Mesenchymal stem cell (in vitro differentiated cells and primary cell): Measurements from ENCODE around the gene FAM219A.

Experiments
- DNase-seq: peaks from one replicate; pipeline ENCODE4 v3.0.0-alpha.2; 2013
- H2AFZ ChIP-seq: one replicate; pipeline ENCODE4 v1.6.1; 2013; ENCODE audit warnings: low read depth, mild to moderate bottlenecking, control low read depth, inconsistent platforms, low read length, moderate library complexity
- H2AK5ac ChIP-seq: 2 replicates; pipeline ENCODE4 v1.6.1; 2013; ENCODE audit warnings: low read length, moderate library complexity, mild to moderate bottlenecking, inconsistent platforms; ENCODE audit not compliant: severe bottlenecking
- H2BK120ac ChIP-seq: one replicate; pipeline ENCODE4 v1.6.1; 2013; ENCODE audit warnings: low read depth, mild to moderate bottlenecking, inconsistent platforms, low read length, moderate library complexity
- H2BK12ac ChIP-seq, 2 experiments: one replicate each; pipeline ENCODE4 v1.6.1; 2013; ENCODE audit warnings: inconsistent platforms in 2 of 2, low read length in 2 of 2, mild to moderate bottlenecking in 2 of 2, moderate library complexity in 2 of 2, control low read depth in 1 of 2
- H2BK15ac ChIP-seq: one replicate; pipeline ENCODE4 v1.6.1; 2013; ENCODE audit warnings: mild to moderate bottlenecking, low read depth, inconsistent platforms; ENCODE audit not compliant: poor library complexity, severe bottlenecking
- H2BK5ac ChIP-seq: 2 replicates; pipeline ENCODE4 v1.6.1; 2013; ENCODE audit warnings: low read depth, mild to moderate bottlenecking, low read length, control low read depth, inconsistent platforms; ENCODE audit not compliant: poor library complexity, severe bottlenecking
- H3K14ac ChIP-seq, 2 experiments: one replicate each; pipeline ENCODE4 v1.6.1; 2013; ENCODE audit warnings: inconsistent platforms in 2 of 2, low read length in 2 of 2, control low read depth in 1 of 2, mild to moderate bottlenecking in 1 of 2, moderate library complexity in 1 of 2
- H3K18ac ChIP-seq, 2 experiments: one replicate each; pipeline ENCODE4 v1.6.1; 2013; ENCODE audit warnings: inconsistent platforms in 2 of 2, low read length in 2 of 2, control low read depth in 1 of 2, low read depth in 1 of 2, mild to moderate bottlenecking in 1 of 2
- H3K23ac ChIP-seq, 2 experiments: one replicate each; pipeline ENCODE4 v1.6.1; 2013; ENCODE audit warnings: inconsistent platforms in 2 of 2, low read length in 2 of 2, mild to moderate bottlenecking in 2 of 2, moderate library complexity in 2 of 2, control low read depth in 1 of 2
- H3K27ac ChIP-seq: 2 replicates; pipeline ENCODE4 v1.5.1; 2013; ENCODE audit warnings: mild to moderate bottlenecking, moderate library complexity, low read length, control low read depth, inconsistent platforms; ENCODE audit not compliant: poor library complexity, severe bottlenecking
- H3K27me3 ChIP-seq, 2 experiments: 2 replicates each; pipeline versions ENCODE4 v1.6.1 to v1.7.0; 2013; ENCODE audit warnings: low read length in 2 of 2, mild to moderate bottlenecking in 2 of 2, moderate library complexity in 2 of 2, control low read depth in 1 of 2, inconsistent platforms in 1 of 2; ENCODE audit not compliant: control insufficient read depth in 1 of 2, insufficient read depth in 1 of 2
- H3K36me3 ChIP-seq, 2 experiments: 2 replicates each; pipeline versions ENCODE4 v1.6.1 to v1.7.0; 2013; ENCODE audit warnings: low read length in 2 of 2, control low read depth in 1 of 2, inconsistent platforms in 1 of 2, low read depth in 1 of 2, mild to moderate bottlenecking in 1 of 2; ENCODE audit not compliant: insufficient read depth in 2 of 2, control insufficient read depth in 1 of 2
- H3K4ac ChIP-seq, 2 experiments: one replicate each; pipeline ENCODE4 v1.6.1; 2013; ENCODE audit warnings: inconsistent platforms in 2 of 2, low read length in 2 of 2, mild to moderate bottlenecking in 2 of 2, moderate library complexity in 2 of 2, control low read depth in 1 of 2, low read depth in 1 of 2
- H3K4me1 ChIP-seq: 2 replicates; pipeline ENCODE4 v1.6.1; 2013; ENCODE audit warnings: low read depth, low read length, control low read depth; ENCODE audit not compliant: control insufficient read depth, insufficient read depth
- H3K4me2 ChIP-seq: 2 replicates; pipeline ENCODE4 v1.6.1; 2013; ENCODE audit warnings: low read length, mild to moderate bottlenecking, inconsistent platforms; ENCODE audit not compliant: poor library complexity, severe bottlenecking
- H3K4me3 ChIP-seq, 2 experiments: 2 replicates each; pipeline versions ENCODE4 v1.5.1 to v1.7.0; 2013; ENCODE audit warnings: low read length in 2 of 2, mild to moderate bottlenecking in 2 of 2, control low read depth in 1 of 2, low read depth in 1 of 2; ENCODE audit not compliant: insufficient read depth in 1 of 2
- H3K79me1 ChIP-seq: replicated peaks from 2 replicates; pipeline ENCODE4 v1.6.1; 2013; ENCODE audit warnings: mild to moderate bottlenecking, control low read depth, low read length, inconsistent platforms; ENCODE audit not compliant: poor library complexity, severe bottlenecking
- H3K9ac ChIP-seq: 2 replicates; pipeline ENCODE4 v1.7.0; 2013; ENCODE audit warnings: mild to moderate bottlenecking, low read length, moderate library complexity
- H3K9me3 ChIP-seq: 2 replicates; pipeline ENCODE4 v1.7.0; 2013; ENCODE audit warnings: mild to moderate bottlenecking, low read length; ENCODE audit not compliant: control insufficient read depth
- H4K8ac ChIP-seq: one replicate; pipeline ENCODE4 v1.6.1; 2013; ENCODE audit warnings: inconsistent platforms, mild to moderate bottlenecking, low read length, moderate library complexity
- H4K91ac ChIP-seq: one replicate; pipeline ENCODE4 v1.6.1; 2013; ENCODE audit warnings: mild to moderate bottlenecking, low read length, inconsistent platforms
- WGBS: methylation state at CpG from one replicate; pipeline ENCODE4 v1.1.7; 2013; ENCODE audit warnings: mixed read lengths; 5-methylcytosine and 5-hydroxymethylcytosine counted together

The FAM219A gene

GRCh38 chr9:34491596-34491995 lies 33.2 kb upstream of the FAM219A start:
- Histone ChIP-seq H2AFZ (no peak overlapping the region), H4K8ac (no peak overlapping the region), H2AK5ac (no peak overlapping the region), H4K91ac (peak overlapping the region; percentile 34), H3K4ac (no peak overlapping the region), H2BK5ac (no peak overlapping the region), H3K79me1 (no peaks in the 10 kb centered on the region), H2BK15ac (no peak overlapping the region), H3K14ac (no peak overlapping the region), H3K9me3 (no peaks in the 10 kb centered on the region), H3K27ac (no peak overlapping the region), H2BK12ac (no peak overlapping the region), H2BK120ac (no peak overlapping the region), H3K4me3 (no peak overlapping the region), H3K23ac (no peak overlapping the region), H3K4me1 (no peaks in the 10 kb centered on the region), H3K9ac (no peak overlapping the region), H3K27me3 (peaks cover 59 to 62% of the 10 kb centered on the region in 2 experiments), H3K4me2 (no peak overlapping the region), H3K18ac (no peak overlapping the region), H3K36me3 (no peaks in the 10 kb centered on the region)
- WGBS = 36% methylated on average over 2 of the region's 2 CpGs
- no peak for DNase-seq

DNA sequence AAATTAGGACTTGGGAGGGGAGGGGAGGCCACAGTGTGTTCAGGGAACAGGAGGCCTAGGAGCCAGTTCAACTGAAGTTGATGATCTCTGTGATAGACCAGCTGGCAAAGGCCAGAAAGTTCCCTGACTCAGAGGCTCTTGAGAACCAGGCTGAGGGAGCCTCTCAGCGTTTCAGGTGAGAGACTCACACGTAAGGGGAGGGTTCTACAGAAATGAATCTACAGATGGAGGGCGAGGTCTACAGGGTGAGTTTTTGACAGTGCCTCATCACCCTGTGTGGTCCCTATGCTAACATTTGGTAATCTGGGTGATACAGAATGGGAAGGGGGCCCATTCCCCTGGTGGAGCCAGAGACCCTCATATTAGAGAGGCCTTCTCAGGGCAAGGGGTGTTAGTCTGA lies 32.4 kb upstream of the FAM219A start:
- H2BK120ac ChIP-seq = no peak overlapping the region
- no peak overlapping the region for H4K8ac ChIP-seq
- whole genome bisulfite sequencing = 31% methylated on average over 3 of the region's 3 CpGs
- no peak overlapping the region for H2BK15ac ChIP-seq
- H2AFZ ChIP-seq = no peak overlapping the region
- no peaks in the 10 kb centered on the region for H3K36me3 ChIP-seq
- no peak overlapping the region for H3K4ac ChIP-seq
- H3K18ac ChIP-seq = no peak overlapping the region
- no peak overlapping the region for H3K4me2 ChIP-seq
- H3K4me1 ChIP-seq = no peaks in the 10 kb centered on the region
- no peak overlapping the region for H3K27ac ChIP-seq
- H3K27me3 ChIP-seq = peaks cover 59% of the 10 kb centered on the region in 2 experiments
- no peaks in the 10 kb centered on the region for H3K79me1 ChIP-seq
- H3K23ac ChIP-seq = no peak overlapping the region
- no peak for DNase-seq
- H3K4me3 ChIP-seq = no peak overlapping the region
- H3K9ac ChIP-seq = no peak overlapping the region
- H2BK12ac ChIP-seq = no peak overlapping the region
- no peak overlapping the region for H3K14ac ChIP-seq
- H3K9me3 ChIP-seq = no peaks in the 10 kb centered on the region
- H4K91ac ChIP-seq = no peak overlapping the region
- no peak overlapping the region for H2AK5ac ChIP-seq
- no peak overlapping the region for H2BK5ac ChIP-seq

- Histone ChIP-seq H2BK12ac (no peak overlapping the region), H2AFZ (no peak overlapping the region), H2BK15ac (no peak overlapping the region), H3K23ac (no peak overlapping the region), H3K27ac (no peak overlapping the region), H3K4me1 (no peaks in the 10 kb centered on the region), H3K14ac (no peak overlapping the region), H4K91ac (no peak overlapping the region), H2AK5ac (no peak overlapping the region), H3K27me3 (peaks cover 58 to 61% of the 10 kb centered on the region in 2 experiments), H4K8ac (no peak overlapping the region), H3K79me1 (no peaks in the 10 kb centered on the region), H3K4ac (no peak overlapping the region), H3K18ac (no peak overlapping the region), H2BK5ac (no peak overlapping the region), H2BK120ac (no peak overlapping the region), H3K4me2 (no peak overlapping the region), H3K4me3 (no peak overlapping the region), H3K9me3 (no peaks in the 10 kb centered on the region), H3K36me3 (no peaks in the 10 kb centered on the region), H3K9ac (no peak overlapping the region)
- 100% methylated on average over 1 of the region's 1 CpG for WGBS
- no peak for DNase-seq
Measured at GRCh38 chr9:34490360-34490759, 32.0 kb upstream of the FAM219A start.

GRCh38 chr9:34486572-34486971 lies 28.2 kb upstream of the FAM219A start:
- no peak overlapping the region for H2BK12ac ChIP-seq
- H4K8ac ChIP-seq = no peak overlapping the region
- 70% methylated on average over 2 of the region's 3 CpGs for WGBS
- no peaks in the 10 kb centered on the region for H3K79me1 ChIP-seq
- H3K9me3 ChIP-seq = no peaks in the 10 kb centered on the region
- no peak overlapping the region for H3K4me2 ChIP-seq
- peaks cover 45 to 48% of the 10 kb centered on the region in 2 experiments for H3K27me3 ChIP-seq
- no peak overlapping the region for H3K14ac ChIP-seq
- no peak overlapping the region for H2BK15ac ChIP-seq
- H3K18ac ChIP-seq = no peak overlapping the region
- H3K9ac ChIP-seq = no peak overlapping the region
- no peak overlapping the region for H3K23ac ChIP-seq
- DNase-seq = no peak
- H2BK5ac ChIP-seq = no peak overlapping the region
- H2AFZ ChIP-seq = no peak overlapping the region
- no peak overlapping the region for H4K91ac ChIP-seq
- no peaks in the 10 kb centered on the region for H3K4me1 ChIP-seq
- H2AK5ac ChIP-seq = no peak overlapping the region
- no peak overlapping the region for H3K27ac ChIP-seq
- H3K36me3 ChIP-seq = no peaks in the 10 kb centered on the region
- H3K4me3 ChIP-seq = no peak overlapping the region
- no peak overlapping the region for H2BK120ac ChIP-seq
- no peak overlapping the region for H3K4ac ChIP-seq
